NCI-H2171 treated with DMSO at 0.1 percent for 48 hours (cell line): Measurements from ENCODE around the gene UBAP2.
"Not testable (repeated sequence)": the region's sequence is repeated elsewhere in the genome, so short reads cannot be mapped to it uniquely, and the experiment has no call there.

ENCODE experiments used
- DNase-seq: peaks from one replicate; lab custom pipeline; 2025; lab: John Stamatoyannopoulos, UW

UBAP2 gene

DNA sequence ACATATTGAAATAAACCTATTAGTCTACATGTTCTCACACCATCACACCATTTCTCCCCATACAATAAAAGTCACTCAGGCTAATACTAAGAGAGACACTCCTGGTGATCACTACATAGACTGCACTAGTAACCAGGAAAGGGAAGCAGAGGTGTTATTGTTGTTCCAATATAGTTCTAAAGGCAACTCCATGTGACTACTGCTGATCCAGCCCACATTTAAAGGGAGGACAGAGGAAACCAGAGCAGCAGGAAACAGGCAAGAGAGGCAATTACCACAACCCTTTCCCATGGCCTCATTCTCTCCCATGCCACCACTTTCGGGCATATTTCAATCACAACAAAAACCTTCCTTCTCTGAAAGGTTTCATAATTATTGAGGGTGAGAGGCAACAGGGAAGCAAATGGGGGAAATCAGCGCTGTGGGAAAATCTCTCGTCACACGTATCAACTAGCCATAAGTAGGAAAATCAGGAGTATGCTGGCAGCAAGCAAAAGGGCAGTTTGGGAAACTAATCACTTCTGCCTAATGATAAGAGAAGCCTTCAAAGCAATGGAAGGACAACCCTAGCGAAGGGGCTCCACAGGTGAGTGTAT is 1.8 kb downstream of the UBAP2 start:
- DNase-seq, result no peak

- no peak for DNase-seq
These were observed 2.8 kb downstream of the UBAP2 start for GRCh38 chr9:34045903-34046302.

GRCh38 chr9:34042074-34042473 is 6.6 kb downstream of the UBAP2 start:
- DNase-seq, result not testable (repeated sequence)

DNA sequence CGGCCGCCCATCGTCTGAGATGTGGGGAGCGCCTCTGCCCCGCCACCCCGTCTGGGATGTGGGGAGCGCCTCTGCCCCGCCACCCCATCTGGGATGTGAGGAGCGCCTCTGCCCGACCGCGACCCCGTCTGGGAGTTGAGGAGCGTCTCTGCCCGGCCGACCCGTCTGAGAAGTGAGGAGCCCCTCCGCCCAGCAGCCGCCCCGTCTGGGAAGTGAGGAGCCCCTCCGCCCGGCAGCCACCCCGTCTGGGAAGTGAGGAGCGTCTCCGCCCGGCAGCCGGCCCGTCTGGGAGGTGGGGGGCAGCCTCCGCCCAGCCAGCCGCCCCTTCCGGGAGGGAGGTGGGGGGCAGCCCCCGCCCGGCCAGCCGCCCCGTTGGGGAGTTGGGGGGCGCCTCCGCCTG is 9.8 kb downstream of the UBAP2 start:
- DNase-seq, result not testable (repeated sequence)

GRCh38 chr9:34037626-34038025 is 11.1 kb downstream of the UBAP2 start:
- no peak for DNase-seq

DNA sequence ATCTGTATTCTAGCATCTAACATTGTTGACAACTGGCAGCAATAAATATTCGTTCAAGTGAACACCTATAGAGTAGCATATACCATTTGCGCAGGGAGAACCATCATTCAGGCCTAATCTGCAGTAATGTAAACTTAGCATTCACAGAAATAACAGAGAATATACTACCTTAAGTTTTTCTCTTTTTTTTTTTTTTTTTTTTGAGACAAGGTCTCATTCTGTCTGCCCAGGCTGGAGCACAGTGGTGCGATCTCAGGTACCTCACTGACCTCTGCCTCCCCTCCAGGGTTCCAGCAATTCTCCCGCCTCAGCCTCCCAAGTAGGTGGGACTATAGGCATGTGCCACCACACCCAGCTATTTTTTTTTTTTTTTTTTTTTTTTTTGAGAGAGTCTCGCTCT is 12.1 kb downstream of the UBAP2 start:
- DNase-seq, result no peak

GRCh38 chr9:34035656-34036055 is 13.0 kb downstream of the UBAP2 start:
- no peak for DNase-seq

GRCh38 chr9:34034698-34035065 is 14.0 kb downstream of the UBAP2 start:
- no peak for DNase-seq

- DNase-seq, result no peak
These were observed 16.1 kb downstream of the UBAP2 start for GRCh38 chr9:34032631-34033030.

DNA sequence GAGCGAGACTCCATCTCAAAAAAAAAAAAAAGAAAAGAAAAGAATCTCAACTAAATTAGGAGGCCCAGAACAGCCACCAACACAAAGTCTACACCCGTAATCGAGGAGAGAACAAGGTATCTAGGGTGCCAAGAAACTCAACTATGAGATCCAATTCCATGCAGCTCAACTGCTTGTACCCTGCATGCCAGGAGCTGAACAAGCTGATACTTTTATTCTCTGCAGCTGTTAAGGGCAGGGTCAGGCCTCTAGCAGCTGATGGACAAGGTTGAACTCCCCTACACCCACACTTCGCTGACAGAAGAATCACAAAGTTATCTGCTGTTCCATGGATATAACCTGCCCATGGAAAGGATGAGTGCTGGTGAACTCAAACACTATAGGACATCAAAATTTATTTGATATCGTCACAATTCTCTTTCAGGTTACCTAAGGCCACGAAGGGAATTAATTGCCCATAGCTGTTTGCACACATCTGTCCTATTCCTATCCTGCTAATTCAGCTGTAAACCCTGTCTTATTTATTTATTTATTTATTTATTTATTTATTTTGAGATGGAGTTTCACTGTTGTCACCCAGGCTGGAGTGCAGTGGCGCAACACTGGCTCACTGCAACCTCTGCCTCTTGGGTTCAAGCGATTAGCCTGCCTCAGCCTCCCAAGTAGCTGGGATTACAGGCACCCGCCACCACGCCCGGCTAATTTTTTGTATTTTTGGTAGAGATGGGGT is 20.7 kb downstream of the UBAP2 start:
- no peak for DNase-seq

GRCh38 chr9:34025811-34026210 is 22.9 kb downstream of the UBAP2 start:
- no peak for DNase-seq

GRCh38 chr9:34025062-34025461 is 23.6 kb downstream of the UBAP2 start:
- DNase-seq, result no peak

- DNase-seq, result not testable (repeated sequence)
These were observed 24.2 kb downstream of the UBAP2 start for GRCh38 chr9:34024476-34024875.

DNA sequence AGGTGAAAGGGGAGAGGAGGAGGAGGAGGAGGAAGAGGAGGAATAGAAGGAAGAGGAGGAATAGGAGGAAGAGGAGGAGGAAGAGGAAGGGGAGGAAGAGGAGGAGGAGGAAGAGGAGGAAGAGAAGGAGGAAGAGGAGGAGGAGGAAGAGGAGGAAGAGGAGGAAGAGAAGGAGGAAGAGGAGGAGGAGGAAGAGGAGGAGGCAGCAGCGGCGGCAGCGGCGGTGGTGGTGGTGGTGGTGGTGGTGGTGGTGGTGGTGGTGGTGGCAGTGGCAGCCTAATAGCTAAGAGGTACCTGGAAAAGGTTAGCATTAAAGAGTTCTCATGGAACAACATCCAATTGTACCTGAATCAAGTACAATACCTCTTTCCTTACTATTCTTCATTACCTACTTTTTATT is 32.5 kb downstream of the UBAP2 start:
- DNase-seq, result no peak

DNA sequence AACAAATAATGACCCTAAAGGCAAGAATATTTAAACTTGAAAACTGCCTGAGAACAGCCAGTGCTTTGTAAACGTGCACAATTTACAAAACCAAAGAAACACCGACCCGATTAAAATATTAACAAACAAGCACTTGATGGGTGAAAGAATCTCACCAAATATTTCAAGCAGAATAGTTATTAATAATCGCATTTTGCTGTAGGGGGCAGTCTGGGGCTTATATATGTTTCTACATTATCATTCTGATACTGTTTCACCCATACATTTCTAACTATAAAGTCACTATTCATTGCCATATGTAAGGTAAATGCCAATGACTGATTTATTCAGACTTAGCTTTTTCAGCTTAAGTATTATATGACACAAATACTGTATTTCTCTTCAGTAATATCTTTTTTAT is 37.7 kb downstream of the UBAP2 start:
- no peak for DNase-seq

DNA sequence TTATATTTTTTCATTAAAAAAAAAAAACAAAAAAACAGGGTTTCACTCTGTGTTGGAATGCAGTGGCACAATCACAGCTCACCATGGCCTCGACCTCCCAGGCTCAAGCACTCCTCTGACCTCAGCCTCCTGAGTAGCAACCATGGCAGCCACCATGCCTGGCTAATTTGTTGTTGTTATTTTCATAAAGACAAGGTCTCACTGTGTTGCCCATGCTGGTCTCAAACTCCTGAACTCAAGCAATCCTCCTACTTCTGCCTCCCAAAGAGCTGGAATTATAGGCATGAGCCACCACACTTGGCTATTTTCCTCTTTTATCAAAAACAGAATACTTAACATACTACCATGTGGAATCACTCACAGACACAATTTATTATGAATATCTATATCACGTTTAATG is 46.7 kb downstream of the UBAP2 start:
- DNase-seq, result no peak

- no peak for DNase-seq
These were observed 47.4 kb downstream of the UBAP2 start for GRCh38 chr9:34001298-34001697.

DNA sequence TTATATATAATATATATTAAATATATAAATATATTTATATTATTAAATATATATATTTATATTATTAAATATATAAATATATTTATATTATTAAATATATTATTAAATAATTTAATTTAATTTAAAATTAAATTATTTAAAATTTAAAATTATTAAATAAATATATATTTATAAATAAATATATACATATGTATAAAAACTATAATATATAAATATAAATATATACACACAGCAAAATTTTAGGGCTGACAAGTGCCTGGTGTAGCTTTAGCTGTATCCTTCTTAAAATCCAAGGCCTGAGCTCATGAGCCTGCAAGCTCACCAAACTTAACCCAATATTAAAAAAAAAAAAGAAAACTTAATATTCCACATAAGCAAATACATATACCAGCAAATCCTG is 53.2 kb downstream of the UBAP2 start:
- DNase-seq, result no peak

GRCh38 chr9:33993104-33993503 is 55.6 kb downstream of the UBAP2 start:
- DNase-seq, result no peak

DNA sequence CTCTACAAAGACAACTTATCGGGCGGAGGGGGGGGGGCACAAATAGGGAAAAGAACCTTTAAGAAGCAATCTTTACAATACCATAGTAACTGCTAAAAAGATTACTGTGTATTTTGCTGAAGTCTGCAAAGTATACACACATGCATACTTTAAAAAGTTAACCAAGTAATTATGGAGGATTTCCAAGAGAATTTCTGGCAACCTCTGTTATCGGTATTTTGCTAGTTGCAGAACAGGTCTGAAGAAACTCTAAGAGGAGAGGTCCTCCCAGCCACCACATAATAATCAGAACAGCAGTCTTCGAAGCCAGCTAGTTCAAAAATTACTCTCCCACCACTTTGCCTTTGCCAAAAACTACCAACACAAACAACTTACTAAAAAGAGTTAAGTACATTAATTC is 56.1 kb downstream of the UBAP2 start:
- no peak for DNase-seq

DNA sequence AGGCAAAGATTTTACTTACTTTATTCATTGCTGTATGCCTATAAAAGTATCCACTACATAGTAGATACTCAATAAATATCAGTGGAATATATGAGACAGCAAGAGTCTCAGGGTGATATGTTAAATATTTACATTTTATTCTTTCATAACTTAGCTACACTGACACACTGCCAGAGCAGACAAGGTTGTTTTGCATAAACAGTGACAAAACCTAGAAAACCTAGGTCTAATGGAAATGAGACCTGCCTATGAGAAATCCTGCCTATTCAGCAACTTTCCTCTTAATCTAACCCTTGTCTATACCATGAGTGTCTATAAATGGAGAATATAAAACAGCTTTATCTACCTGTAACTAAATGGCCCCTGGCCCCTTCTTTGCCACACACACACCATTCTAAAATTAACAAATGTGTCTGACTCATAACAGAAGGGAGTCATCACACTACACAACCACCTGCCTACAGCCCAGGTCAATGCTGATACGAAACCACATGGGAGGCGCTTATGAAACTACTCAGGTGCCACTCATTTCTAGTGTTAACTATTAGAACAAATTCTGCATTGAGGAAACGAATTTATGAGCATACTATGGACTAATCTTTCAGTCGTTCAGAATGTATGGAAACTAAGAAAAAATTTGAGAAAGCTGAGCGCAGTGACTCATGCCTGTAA is 60.3 kb downstream of the UBAP2 start:
- DNase-seq, result no peak

GRCh38 chr9:33976414-33976813 is 72.3 kb downstream of the UBAP2 start:
- DNase-seq, result no peak

- no peak for DNase-seq
These were observed 76.0 kb downstream of the UBAP2 start for GRCh38 chr9:33972698-33973097.
